H9 (cell line): ENCODE data around the gene MEG3. TPM values are rescaled to one million over a fixed set of nuclear protein-coding genes. Genes with fewer than 3 reads are reported as not detected.

Experiments
- DNase-seq: peaks from one replicate; pipeline ENCODE4 v3.0.0-alpha.2; 2017
- H2AFZ ChIP-seq: one replicate; pipeline ENCODE4 v1.6.1; 2013; ENCODE audit warnings: mild to moderate bottlenecking, low read length, control low read depth, moderate library complexity
- H2AK5ac ChIP-seq: 2 replicates; pipeline ENCODE4 v1.6.1; 2013; ENCODE audit warnings: low read length, control low read depth, mixed read lengths; ENCODE audit not compliant: insufficient read length
- H2BK120ac ChIP-seq: one replicate; pipeline ENCODE4 v1.6.1; 2013; ENCODE audit warnings: low read depth, mild to moderate bottlenecking, low read length, control low read depth, inconsistent platforms; ENCODE audit not compliant: poor library complexity, severe bottlenecking
- H2BK12ac ChIP-seq: 2 replicates; pipeline ENCODE4 v1.6.1; 2013; ENCODE audit warnings: low read length, control low read depth, mixed read lengths, low read depth; ENCODE audit not compliant: insufficient read length
- H2BK15ac ChIP-seq: 2 replicates; pipeline ENCODE4 v1.6.1; 2013; ENCODE audit warnings: low read depth, low read length, control low read depth
- H2BK20ac ChIP-seq: one replicate; pipeline ENCODE4 v1.6.1; 2013; ENCODE audit warnings: low read depth, mild to moderate bottlenecking, low read length, control low read depth, inconsistent platforms; ENCODE audit not compliant: poor library complexity, severe bottlenecking
- H2BK5ac ChIP-seq: 2 replicates; pipeline ENCODE4 v1.6.1; 2013; ENCODE audit warnings: low read length, control low read depth, mixed read lengths; ENCODE audit not compliant: insufficient read length
- H3K14ac ChIP-seq: 2 replicates; pipeline ENCODE4 v1.6.1; 2013; ENCODE audit warnings: low read length, control low read depth; ENCODE audit not compliant: insufficient read depth
- H3K18ac ChIP-seq: 2 replicates; pipeline ENCODE4 v1.6.1; 2013; ENCODE audit warnings: low read depth, mild to moderate bottlenecking, mixed read lengths, low read length, control low read depth; ENCODE audit not compliant: insufficient read length
- H3K23ac ChIP-seq: 2 replicates; pipeline ENCODE4 v1.6.1; 2013; ENCODE audit warnings: low read length, control low read depth, mixed read lengths, low read depth; ENCODE audit not compliant: insufficient read length
- H3K23me2 ChIP-seq: 2 replicates; pipeline ENCODE4 v1.6.1; 2013; ENCODE audit warnings: low read depth, mild to moderate bottlenecking, mixed read lengths, low read length, control low read depth; ENCODE audit not compliant: insufficient read length, poor library complexity, severe bottlenecking
- H3K27ac ChIP-seq: 2 replicates; pipeline ENCODE4 v1.5.1; 2013; ENCODE audit warnings: low read length, control low read depth, mixed read lengths, low read depth; ENCODE audit not compliant: insufficient read length
- H3K27me3 ChIP-seq: 2 replicates; pipeline ENCODE4 v1.6.1; 2013; ENCODE audit warnings: low read length, control low read depth, inconsistent platforms; ENCODE audit not compliant: insufficient read depth
- H3K4ac ChIP-seq: 2 replicates; pipeline ENCODE4 v1.6.1; 2013; ENCODE audit warnings: low read depth, mild to moderate bottlenecking, control low read depth, inconsistent platforms, low read length, moderate library complexity
- H3K4me1 ChIP-seq: 2 replicates; pipeline ENCODE4 v1.6.1; 2013; ENCODE audit warnings: low read length, control low read depth, inconsistent platforms; ENCODE audit not compliant: insufficient read depth
- H3K4me2 ChIP-seq: 2 replicates; pipeline ENCODE4 v1.6.1; 2013; ENCODE audit warnings: low read length, control low read depth, mixed read lengths; ENCODE audit not compliant: insufficient read length, insufficient read depth
- H3K56ac ChIP-seq: 2 replicates; pipeline ENCODE4 v1.6.1; 2013; ENCODE audit warnings: low read depth, mild to moderate bottlenecking, mixed read lengths, low read length, control low read depth; ENCODE audit not compliant: insufficient read length
- H3K79me1 ChIP-seq: 2 replicates; pipeline ENCODE4 v1.6.1; 2013; ENCODE audit warnings: low read depth, mild to moderate bottlenecking, moderate library complexity, low read length, control low read depth, inconsistent platforms; ENCODE audit not compliant: insufficient read depth, poor library complexity, severe bottlenecking
- H3K79me2 ChIP-seq: 2 replicates; pipeline ENCODE4 v1.6.1; 2013; ENCODE audit warnings: low read length, control low read depth, inconsistent platforms; ENCODE audit not compliant: insufficient read depth
- H3K9ac ChIP-seq: 2 replicates; pipeline ENCODE4 v1.6.1; 2013; ENCODE audit warnings: low read length, control low read depth, mixed read lengths; ENCODE audit not compliant: insufficient read length; ENCODE audit errors: extremely low read depth
- H3K9me3 ChIP-seq: one replicate; pipeline ENCODE4 v1.6.1; 2013; ENCODE audit warnings: low read depth, low read length, inconsistent platforms; ENCODE audit not compliant: control insufficient read depth
- H3T11ph ChIP-seq: one replicate; pipeline ENCODE4 v1.6.1; 2013; ENCODE audit warnings: mild to moderate bottlenecking, low read length, control low read depth, inconsistent platforms
- H4K20me1 ChIP-seq: one replicate; pipeline ENCODE4 v1.6.1; 2013; ENCODE audit not compliant: control insufficient read depth, insufficient read length, insufficient read depth
- H4K5ac ChIP-seq: 2 replicates; pipeline ENCODE4 v1.6.1; 2013; ENCODE audit warnings: low read depth, mild to moderate bottlenecking, mixed read lengths, low read length, control low read depth; ENCODE audit not compliant: insufficient read length
- H4K8ac ChIP-seq: replicated peaks from 2 replicates; pipeline ENCODE4 v1.6.1; 2013; ENCODE audit warnings: low read length, control low read depth, mixed read lengths, low read depth; ENCODE audit not compliant: insufficient read length
- H4K91ac ChIP-seq: 2 replicates; pipeline ENCODE4 v1.6.1; 2013; ENCODE audit warnings: low read depth, mild to moderate bottlenecking, moderate library complexity, mixed read lengths, low read length, control low read depth; ENCODE audit not compliant: insufficient read length
- H3K27ac Mint-ChIP-seq, 3 experiments: 2 replicates in 2 of 3; 3 replicates in 1 of 3; pipeline ENCODE4 v1.8.0; 2020 to 2021; ENCODE audit warnings: mixed read lengths in 3 of 3, mild to moderate bottlenecking in 1 of 3, moderate library complexity in 1 of 3
- H3K27me3 Mint-ChIP-seq: 2 replicates; pipeline ENCODE4 v1.8.0; 2021; ENCODE audit warnings: low read depth, mild to moderate bottlenecking, moderate library complexity, mixed read lengths
- H3K36me3 Mint-ChIP-seq, 3 experiments: 2 replicates in 2 of 3; 3 replicates in 1 of 3; pipeline ENCODE4 v1.8.0; 2020 to 2021; ENCODE audit warnings: low read depth in 3 of 3, mixed read lengths in 3 of 3; ENCODE audit not compliant: insufficient read depth in 1 of 3
- H3K4me1 Mint-ChIP-seq, 2 experiments: 2 replicates each; pipeline ENCODE4 v1.8.0; 2020; ENCODE audit warnings: mixed read lengths in 2 of 2
- H3K4me3 Mint-ChIP-seq, 2 experiments: 2 replicates in 1 of 2; 3 replicates in 1 of 2; pipeline ENCODE4 v1.8.0; 2020 to 2021; ENCODE audit warnings: mild to moderate bottlenecking in 2 of 2, mixed read lengths in 2 of 2, moderate library complexity in 1 of 2
- H3K9me3 Mint-ChIP-seq, 2 experiments: 2 replicates in 1 of 2; 3 replicates in 1 of 2; pipeline ENCODE4 v1.8.0; 2020; ENCODE audit warnings: mild to moderate bottlenecking in 2 of 2, mixed read lengths in 2 of 2, moderate library complexity in 1 of 2
- CTCF ChIP-seq: fragments of 200-600 bp; sonication (generic); conservative IDR thresholded peaks from 3 replicates; pipeline ENCODE4 v1.8.0; 2021; ENCODE audit warnings: antibody characterized with exemption, mild to moderate bottlenecking
- WGBS: extraction: QIAGEN DNeasy Blood & Tissue Kit; methylation state at CpG from one replicate; pipeline ENCODE4 v1.1.7; 2013; ENCODE audit warnings: missing lambda C conversion rate, low lambda C conversion rate, mixed read lengths; ENCODE audit not compliant: insufficient read length; ENCODE audit errors: extremely low coverage; 5-methylcytosine and 5-hydroxymethylcytosine counted together
- total RNA-seq: library from RNA; stranded (reverse); gene quantifications from 2 replicates; pipeline ENCODE4 v1.2.1, GENCODE V29; 2021

MEG3 gene
- total RNA-seq, 1 experiment from 2014 or later = 0.52 TPM

GRCh38 chr14:100881211-100882025 is 55.5 kb downstream of the MEG3 start:
- Histone ChIP-seq H2BK5ac (no peak overlapping the region), H4K91ac (no peak overlapping the region), H3T11ph (no peak overlapping the region), H2BK120ac (no peak overlapping the region), H2BK15ac (no peak overlapping the region), H3K4me2 (no peak overlapping the region), H3K14ac (no peak overlapping the region), H2AK5ac (no peak overlapping the region), H4K5ac (no peak overlapping the region), H3K9ac (no peak overlapping the region), H3K27ac (no peak overlapping the region), H3K56ac (no peak overlapping the region), H3K4me1 (no peaks in the 10 kb centered on the region), H3K23me2 (no peaks in the 10 kb centered on the region), H2BK20ac (no peak overlapping the region), H2BK12ac (no peak overlapping the region), H3K9me3 (no peaks in the 10 kb centered on the region), H4K20me1 (no peaks in the 10 kb centered on the region), H3K4ac (no peak overlapping the region), H4K8ac (no peak overlapping the region), H3K79me1 (no peaks in the 10 kb centered on the region), H3K23ac (no peak overlapping the region), H3K79me2 (no peaks in the 10 kb centered on the region), H2AFZ (no peak overlapping the region), H3K27me3 (no peaks in the 10 kb centered on the region), H3K18ac (no peak overlapping the region)
- Mint-ChIP-seq H3K9me3 (peaks cover 14 to 21% of the 10 kb centered on the region in 2 experiments), H3K27ac (no peak overlapping the region), H3K4me1 (no peaks in the 10 kb centered on the region), H3K4me3 (no peak overlapping the region), H3K36me3 (peaks cover 6 to 15% (median 12%) of the 10 kb centered on the region in 3 experiments), H3K27me3 (peaks cover 19% of the 10 kb centered on the region)
- no CpG with 5 or more reads among the region's 38 CpGs for WGBS
- no peak for TF ChIP-seq CTCF
- no peak for DNase-seq
